Neural crest cell (in vitro differentiated cells): ENCODE results near the gene ENPP1. TPM values are rescaled to one million over a fixed set of nuclear protein-coding genes. Genes with fewer than 3 reads are reported as not detected.

Experiments
- DNase-seq: peaks from one replicate; pipeline ENCODE4 v3.0.0; 2021; ENCODE audit warnings: low read depth, mixed read lengths, low spot score
- H3K27ac Mint-ChIP-seq: one replicate; pipeline ENCODE4 v1.8.0; 2021; ENCODE audit warnings: mild to moderate bottlenecking, mixed read lengths; ENCODE audit not compliant: unreplicated experiment
- H3K27me3 Mint-ChIP-seq: 2 replicates; pipeline ENCODE4 v1.8.0; 2021; ENCODE audit warnings: low read depth, mild to moderate bottlenecking, mixed read lengths
- H3K36me3 Mint-ChIP-seq: 2 replicates; pipeline ENCODE4 v1.8.0; 2021; ENCODE audit warnings: low read depth, mild to moderate bottlenecking, mixed read lengths
- H3K4me1 Mint-ChIP-seq: 2 replicates; pipeline ENCODE4 v1.8.0; 2021; ENCODE audit warnings: mixed read lengths
- H3K4me3 Mint-ChIP-seq: one replicate; pipeline ENCODE4 v1.8.0; 2021; ENCODE audit warnings: mild to moderate bottlenecking, mixed read lengths
- H3K9me3 Mint-ChIP-seq: 2 replicates; pipeline ENCODE4 v1.8.0; 2021; ENCODE audit warnings: mixed read lengths
- total RNA-seq: library from RNA; stranded (reverse); gene quantifications from 2 replicates; pipeline ENCODE4 v1.2.1, GENCODE V29; 2021
- TF ChIP-seq, protein P1 (sequence below): fragments of 200-600 bp; sonication (generic); conservative IDR thresholded peaks from 2 replicates; pipeline ENCODE4 v1.5.0; 2021; ENCODE audit warnings: antibody characterized with exemption, mild to moderate bottlenecking

Gene ENPP1
- total RNA-seq, 1 donor from 2014 or later = 4.9 TPM

DNA sequence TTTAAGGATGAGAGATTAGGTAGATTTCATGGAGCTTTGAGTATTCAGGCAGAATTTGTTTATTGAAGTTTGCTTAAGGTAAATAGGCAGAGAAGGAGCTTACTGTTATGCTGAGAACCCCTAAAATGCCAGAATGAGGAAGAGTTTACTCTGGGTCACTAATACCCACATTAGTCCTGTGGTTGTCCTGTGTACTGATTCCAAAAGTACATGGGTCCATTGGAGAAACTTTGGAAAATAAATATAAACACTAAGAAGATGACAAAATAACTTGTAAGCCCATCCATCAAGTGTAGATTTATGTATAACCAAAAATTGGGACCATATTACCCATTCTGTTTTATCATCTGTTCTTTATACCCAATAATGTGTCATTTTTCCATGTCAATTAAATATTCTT is 31.6 kb downstream of the ENPP1 start:
- Mint-ChIP-seq H3K9me3 (no peaks in the 10 kb centered on the region), H3K36me3 (no peaks in the 10 kb centered on the region), H3K27ac (no peak overlapping the region), H3K27me3 (no peaks in the 10 kb centered on the region), H3K4me1 (no peaks in the 10 kb centered on the region), H3K4me3 (no peak overlapping the region)
- TF ChIP-seq, protein P1, sequence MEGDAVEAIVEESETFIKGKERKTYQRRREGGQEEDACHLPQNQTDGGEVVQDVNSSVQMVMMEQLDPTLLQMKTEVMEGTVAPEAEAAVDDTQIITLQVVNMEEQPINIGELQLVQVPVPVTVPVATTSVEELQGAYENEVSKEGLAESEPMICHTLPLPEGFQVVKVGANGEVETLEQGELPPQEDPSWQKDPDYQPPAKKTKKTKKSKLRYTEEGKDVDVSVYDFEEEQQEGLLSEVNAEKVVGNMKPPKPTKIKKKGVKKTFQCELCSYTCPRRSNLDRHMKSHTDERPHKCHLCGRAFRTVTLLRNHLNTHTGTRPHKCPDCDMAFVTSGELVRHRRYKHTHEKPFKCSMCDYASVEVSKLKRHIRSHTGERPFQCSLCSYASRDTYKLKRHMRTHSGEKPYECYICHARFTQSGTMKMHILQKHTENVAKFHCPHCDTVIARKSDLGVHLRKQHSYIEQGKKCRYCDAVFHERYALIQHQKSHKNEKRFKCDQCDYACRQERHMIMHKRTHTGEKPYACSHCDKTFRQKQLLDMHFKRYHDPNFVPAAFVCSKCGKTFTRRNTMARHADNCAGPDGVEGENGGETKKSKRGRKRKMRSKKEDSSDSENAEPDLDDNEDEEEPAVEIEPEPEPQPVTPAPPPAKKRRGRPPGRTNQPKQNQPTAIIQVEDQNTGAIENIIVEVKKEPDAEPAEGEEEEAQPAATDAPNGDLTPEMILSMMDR = no peak
- DNase-seq = no peak

DNA sequence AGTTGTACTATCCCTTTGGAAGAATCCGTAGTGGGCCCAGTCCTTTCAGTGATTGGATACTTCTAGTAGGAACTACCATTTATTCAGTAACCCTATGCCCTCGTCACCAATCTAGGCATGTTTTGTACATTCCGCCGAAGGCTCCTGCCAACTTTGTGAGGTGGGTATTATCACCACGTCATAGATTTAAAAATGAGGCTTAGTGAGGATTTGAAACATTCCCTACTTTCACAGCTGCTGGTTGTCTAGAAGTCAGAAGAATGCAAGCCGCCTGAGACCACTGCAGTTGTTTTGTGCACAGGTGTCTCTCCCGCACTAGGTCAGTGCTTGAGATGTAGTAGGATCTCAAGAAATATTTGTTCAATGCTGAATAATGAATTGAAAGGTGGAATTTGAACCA is 32.6 kb downstream of the ENPP1 start:
- TF ChIP-seq, protein P1 = no peak
- Mint-ChIP-seq H3K27ac (no peak overlapping the region), H3K36me3 (no peaks in the 10 kb centered on the region), H3K27me3 (no peaks in the 10 kb centered on the region), H3K9me3 (no peaks in the 10 kb centered on the region), H3K4me3 (no peak overlapping the region), H3K4me1 (no peaks in the 10 kb centered on the region)
- no peak for DNase-seq

DNA sequence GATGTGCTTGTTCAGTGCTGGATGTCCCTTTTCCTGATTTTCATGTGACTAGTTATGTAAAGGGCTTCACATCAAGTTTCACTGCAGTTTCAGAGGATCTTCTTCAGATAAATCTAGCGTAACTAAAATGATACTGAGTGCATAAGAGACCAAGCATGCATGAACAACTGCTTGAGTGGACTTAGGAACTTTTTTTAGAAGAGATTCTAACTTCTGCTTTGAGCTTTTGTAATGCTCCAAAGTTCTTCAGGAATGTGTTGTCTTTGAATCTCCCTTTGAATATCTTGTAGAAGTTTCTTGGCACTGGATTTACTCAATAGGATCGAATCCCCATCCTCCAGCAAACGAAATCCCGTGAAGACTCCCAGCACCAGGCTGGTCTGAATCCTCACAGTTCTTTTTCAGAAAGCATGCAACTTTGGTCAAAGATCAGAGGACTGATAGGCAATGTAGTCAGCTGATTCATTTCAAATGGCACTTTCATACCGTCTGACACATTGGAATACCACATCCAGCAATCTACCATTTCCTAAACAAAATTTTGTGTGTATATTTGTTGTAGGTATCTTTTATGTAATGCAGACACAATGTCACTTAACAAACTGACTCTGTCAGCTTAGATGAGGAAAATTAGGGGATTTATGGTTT is 33.2 kb downstream of the ENPP1 start:
- Mint-ChIP-seq H3K4me1 (no peaks in the 10 kb centered on the region), H3K9me3 (no peaks in the 10 kb centered on the region), H3K36me3 (no peaks in the 10 kb centered on the region), H3K4me3 (no peak overlapping the region), H3K27me3 (no peaks in the 10 kb centered on the region), H3K27ac (no peak overlapping the region)
- DNase-seq = no peak
- TF ChIP-seq, protein P1 = no peak

DNA sequence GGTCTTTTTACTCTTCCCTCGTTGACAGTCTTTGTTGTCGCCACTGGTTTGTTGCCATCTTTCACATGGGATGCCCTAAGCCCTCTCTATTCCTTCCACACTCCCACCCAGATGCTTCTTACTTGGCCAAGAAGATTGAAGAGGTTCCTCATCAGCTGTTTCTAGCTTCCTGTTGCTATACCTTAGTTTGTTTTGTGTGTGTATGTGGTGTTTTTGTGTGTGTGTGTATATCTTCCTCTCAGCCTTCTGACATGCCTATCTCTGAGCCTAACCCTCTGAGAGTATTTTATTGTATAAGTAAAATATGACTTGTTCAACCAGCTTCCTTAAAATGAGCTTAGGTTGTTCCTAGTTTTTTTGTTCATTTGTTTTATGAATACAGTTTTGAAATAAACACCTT is 35.9 kb downstream of the ENPP1 start:
- TF ChIP-seq, protein P1 = no peak
- H3K27me3 Mint-ChIP-seq = no peaks in the 10 kb centered on the region
- H3K27ac Mint-ChIP-seq = no peak overlapping the region
- H3K4me1 Mint-ChIP-seq = no peaks in the 10 kb centered on the region
- H3K9me3 Mint-ChIP-seq = no peaks in the 10 kb centered on the region
- DNase-seq = no peak
- H3K36me3 Mint-ChIP-seq = no peaks in the 10 kb centered on the region
- no peak overlapping the region for H3K4me3 Mint-ChIP-seq

DNA sequence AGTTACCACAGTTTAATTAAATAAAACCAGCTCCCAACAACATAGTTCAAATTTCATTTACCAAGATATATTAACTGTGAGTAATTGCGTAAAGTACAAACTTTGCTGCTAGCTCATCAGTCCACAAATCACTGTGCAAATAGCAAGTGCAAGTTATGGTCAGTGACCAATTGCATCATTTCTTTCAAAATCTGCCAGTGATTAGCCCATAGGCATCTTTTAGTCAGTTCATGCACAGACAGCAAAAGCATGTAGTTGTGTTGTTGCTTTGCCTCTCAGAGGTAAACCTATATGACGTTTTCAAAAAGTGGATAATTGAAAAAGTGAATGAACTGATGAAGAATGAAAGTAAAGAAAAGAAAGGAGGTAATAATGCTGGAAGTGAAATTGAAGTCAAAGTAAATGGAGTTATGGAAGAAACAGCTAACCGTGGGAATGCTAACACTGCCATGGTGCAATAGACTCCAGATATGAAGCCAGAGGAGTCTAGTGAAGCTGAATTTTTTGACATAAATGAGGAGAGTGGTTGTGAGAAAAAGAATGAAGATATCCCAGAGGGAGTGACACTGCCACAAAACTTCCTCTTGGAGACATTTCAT is 36.5 kb downstream of the ENPP1 start:
- Mint-ChIP-seq H3K27me3 (no peaks in the 10 kb centered on the region), H3K36me3 (no peaks in the 10 kb centered on the region), H3K4me3 (no peak overlapping the region), H3K9me3 (no peaks in the 10 kb centered on the region), H3K4me1 (no peaks in the 10 kb centered on the region), H3K27ac (no peak overlapping the region)
- TF ChIP-seq, protein P1 = no peak
- DNase-seq = no peak
